Measurements from ENCODE around the gene TECTA. TPM values are rescaled to one million over a fixed set of nuclear protein-coding genes. Genes with fewer than 3 reads are reported as not detected.
"Not testable (repeated sequence)": the region's sequence is repeated elsewhere in the genome, so short reads cannot be mapped to it uniquely, and the experiment has no call there.

Gene TECTA
- total RNA-seq, 1 donor from 2014 or later = 0.35 TPM

DNA sequence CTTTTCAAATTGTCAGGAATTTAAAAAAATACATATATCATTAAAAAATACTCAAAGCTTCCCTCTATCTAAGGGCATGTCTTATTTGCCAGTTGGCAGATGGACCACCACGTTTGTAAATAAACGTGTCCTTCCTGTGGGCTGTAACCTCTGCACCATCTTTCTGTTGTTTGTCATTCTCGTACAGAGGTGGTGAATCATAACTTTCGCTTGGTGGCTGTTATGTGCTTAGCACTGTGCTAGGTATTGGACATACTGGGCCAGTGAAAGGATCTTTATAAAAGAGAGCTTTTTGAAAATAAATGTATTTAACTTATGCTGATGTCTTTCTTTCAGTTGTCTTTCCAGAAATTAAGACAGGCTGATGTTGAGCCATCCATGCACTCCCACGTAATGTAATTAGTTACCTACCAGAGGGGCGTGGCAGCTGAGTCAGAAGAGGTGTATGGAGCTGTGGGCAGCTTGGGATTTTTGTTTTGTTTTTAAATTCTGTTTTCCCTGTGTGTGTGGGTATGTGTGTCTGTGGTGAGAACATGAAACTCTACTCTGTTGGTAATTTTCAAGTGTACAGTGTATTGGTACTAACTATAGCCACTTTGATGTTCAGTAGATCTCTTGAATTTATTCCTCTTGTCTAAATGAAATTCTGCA lies 62.7 kb downstream of the TECTA start:
- DNase-seq (ENCODE audit: low spot score) (no peak), ATAC-seq (no peak)

DNA sequence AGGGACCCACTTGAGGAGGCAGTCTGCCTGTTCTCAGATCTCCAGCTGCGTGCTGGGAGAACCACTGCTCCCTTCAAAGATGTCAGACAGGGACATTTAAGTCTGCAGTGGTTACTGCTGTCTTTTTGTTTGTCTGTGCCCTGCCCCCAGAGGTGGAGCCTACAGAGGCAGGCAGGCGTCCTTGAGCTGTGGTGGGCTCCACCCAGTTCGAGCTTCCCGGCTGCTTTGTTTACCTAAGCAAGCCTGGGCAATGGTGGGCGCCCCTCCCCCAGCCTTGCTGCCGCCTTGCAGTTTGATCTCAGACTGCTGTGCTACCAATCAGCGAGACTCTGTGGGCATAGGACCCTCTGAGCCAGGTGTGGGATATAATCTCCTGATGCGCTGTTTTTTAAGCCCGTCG lies 76.6 kb downstream of the TECTA start:
- DNase-seq (ENCODE audit: low spot score); ATAC-seq: not testable (repeated sequence)

DNA sequence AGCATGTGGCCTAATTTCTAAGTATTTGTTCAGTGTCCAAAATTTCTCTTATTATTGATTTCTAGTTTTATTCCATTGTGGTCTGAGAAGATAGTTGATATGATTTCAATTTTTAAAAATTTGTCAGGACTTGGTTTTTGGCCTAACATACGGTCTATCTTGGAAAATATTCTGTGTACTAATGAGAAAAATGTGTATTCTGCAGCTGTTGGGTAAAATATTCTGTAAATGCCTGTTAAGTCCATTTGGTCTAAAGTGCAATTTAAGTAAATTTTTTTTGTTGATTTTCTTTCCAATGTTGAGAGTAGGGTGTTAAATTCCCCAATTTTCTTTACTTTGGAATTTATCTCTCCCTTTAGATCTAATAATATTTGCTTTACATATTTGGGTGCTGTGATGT lies 78.3 kb downstream of the TECTA start:
- DNase-seq (ENCODE audit: low spot score) (no peak), ATAC-seq (no peak)

DNA sequence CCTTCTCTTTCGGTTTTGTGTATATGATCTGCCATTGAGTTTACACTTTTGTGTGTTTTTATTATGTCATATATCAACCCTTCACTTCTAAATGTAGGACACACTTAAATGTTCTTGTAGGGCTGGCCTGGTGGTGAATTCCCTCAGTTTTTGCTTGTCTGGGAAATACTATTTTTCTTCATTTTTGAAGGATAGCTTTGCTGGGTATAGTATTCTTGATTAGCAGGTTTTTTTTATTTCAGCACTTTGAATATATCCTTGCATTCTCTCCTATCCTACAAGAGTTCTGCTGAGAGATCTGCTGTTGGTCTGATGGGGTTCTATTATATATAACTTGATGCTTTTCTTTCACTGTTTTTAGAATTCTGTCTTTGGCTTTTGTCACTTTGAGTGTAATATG lies 79.1 kb downstream of the TECTA start:
- ATAC-seq (no peak), DNase-seq (ENCODE audit: low spot score) (no peak)

DNA sequence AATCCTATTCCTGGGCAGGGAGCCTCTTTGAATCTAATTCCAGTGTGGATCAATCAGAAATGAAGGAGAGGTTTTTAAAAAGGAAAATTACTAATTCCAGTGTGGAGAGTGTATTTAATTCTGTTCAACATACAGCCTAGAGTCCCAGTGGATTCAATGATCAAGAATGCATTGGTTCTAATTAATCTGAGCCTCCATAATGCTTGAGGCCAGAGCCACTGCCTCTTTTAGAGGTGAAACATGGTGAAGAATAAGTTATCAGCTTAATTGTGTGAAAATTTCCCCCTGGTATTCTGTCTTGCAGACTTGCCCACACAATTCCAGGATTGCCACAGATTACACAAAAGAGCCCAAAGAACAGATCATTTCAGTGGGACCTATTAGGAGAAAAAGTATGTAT lies 87.7 kb downstream of the TECTA start:
- DNase-seq (ENCODE audit: low spot score) (no peak), ATAC-seq (no peak)

DNA sequence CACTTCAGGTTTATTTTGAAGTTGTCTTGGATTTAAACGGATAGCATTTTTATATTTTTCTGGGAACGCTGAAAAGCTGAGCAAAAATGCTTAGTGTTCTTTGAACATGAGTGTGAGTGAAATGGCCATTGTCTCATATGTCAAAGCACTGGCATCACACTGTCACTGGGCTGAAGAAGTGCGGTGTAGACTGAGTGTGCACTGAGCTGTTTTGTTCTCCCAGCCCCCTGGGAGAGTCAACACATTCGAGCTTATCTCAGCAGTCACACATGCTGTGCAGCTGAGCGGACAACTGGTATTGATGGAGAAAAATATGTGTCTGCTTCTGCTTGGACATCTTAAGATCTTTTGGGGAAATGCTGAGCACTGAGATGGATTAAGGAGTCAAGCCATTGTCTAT lies 90.8 kb downstream of the TECTA start:
- DNase-seq (ENCODE audit: low spot score) = no peak
- no peak for ATAC-seq

DNA sequence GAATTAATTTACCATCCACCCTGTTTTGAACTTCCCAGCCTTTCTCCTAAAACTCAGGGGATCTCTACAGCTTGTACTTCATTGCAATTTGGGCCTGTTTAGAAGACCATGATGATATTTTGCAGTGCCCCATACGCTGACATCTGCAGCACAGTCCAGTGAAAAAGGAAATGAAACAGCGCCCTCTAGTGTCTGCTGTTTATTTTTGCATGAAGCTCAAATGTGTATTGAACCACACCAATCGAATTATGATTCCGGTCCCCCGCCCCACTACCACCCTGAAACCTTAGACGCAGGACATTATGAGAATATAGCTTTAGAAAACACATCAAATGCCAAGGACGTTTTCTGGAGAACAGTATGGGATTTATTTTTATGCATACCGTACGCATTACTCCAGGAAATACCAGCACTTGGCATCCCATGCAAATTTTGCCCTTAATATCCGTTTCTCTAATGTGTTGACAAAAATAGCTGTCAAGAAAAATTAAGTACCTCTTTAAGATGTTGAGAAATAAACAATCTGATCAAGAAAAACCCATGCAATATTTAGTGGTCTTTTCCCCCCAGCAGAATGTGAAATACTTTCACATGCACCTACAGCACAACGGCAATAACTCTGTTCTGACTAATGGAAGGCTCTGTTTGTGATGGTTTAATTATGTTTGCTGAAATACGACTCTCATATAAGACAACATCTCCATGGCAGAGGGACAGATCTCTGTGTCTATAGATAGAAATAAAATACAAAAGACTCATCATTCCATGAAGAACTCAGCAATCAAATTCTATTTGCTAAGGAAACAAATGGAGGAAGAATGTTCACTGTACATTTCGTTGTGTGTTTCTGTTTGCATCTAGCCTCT lies 93.9 kb downstream of the TECTA start:
- peak; percentile 94 for ATAC-seq
- DNase-seq (ENCODE audit: low spot score) = peak; percentile 52

DNA sequence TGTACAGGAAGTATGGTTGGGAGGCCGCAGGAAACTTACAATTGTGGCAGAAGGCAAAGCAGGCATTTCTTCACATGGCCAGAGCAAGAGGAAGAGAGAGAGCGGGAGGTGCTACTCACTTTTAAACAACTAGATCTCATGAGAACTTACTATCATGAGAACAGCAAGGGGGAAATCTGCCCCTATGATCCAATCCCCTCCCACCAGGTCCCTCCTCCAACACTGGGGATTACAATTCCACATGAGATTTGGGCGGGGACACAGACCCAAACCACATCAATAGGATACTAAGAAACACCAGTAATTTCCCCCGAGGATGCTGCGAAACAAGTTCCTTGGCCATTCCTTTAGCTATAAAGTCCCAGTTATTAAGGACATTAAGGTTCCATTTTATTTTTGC lies 97.4 kb downstream of the TECTA start:
- ATAC-seq = no peak
- DNase-seq (ENCODE audit: low spot score) = no peak

DNA sequence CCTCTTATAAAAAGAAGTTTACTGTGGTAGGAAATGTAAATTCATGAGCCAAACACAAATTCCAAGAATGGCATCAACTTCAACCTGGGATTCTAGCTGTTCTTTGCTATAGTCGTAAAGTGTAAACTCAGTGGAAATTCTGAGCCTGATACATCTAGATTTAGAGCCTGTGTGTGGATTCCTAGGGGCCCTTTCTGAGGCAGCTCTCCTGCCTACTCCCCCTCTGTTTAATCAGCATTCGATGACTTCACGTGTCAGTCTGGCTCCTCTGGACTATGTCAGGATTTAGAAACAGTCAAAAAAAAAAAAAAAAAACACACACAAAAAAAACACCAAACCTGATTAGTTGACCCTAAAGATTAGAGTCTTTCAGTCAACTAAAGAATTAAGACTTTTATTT lies 98.5 kb downstream of the TECTA start:
- ATAC-seq = peak; percentile 44
- no peak for DNase-seq (ENCODE audit: low spot score)

DNA sequence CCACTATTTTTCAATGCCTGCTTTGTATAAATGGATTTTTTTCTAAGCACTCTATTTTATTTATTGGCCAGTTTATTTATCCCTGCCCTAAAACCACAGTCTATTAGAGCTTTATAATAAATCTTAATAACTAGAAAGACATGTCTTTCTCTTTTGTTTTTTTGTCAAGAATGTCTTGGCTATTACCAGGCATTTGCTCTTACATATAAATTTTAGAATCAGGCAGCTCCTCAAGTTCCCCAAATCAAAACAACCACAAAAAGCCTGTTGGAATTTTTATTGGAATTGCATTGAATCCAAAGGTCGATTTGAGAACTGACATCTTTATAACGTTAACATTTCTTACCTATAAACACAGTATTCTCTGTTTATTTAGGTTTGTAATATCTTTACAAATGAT lies 105.8 kb downstream of the TECTA start:
- DNase-seq (ENCODE audit: low spot score) = no peak
- no peak for ATAC-seq

DNA sequence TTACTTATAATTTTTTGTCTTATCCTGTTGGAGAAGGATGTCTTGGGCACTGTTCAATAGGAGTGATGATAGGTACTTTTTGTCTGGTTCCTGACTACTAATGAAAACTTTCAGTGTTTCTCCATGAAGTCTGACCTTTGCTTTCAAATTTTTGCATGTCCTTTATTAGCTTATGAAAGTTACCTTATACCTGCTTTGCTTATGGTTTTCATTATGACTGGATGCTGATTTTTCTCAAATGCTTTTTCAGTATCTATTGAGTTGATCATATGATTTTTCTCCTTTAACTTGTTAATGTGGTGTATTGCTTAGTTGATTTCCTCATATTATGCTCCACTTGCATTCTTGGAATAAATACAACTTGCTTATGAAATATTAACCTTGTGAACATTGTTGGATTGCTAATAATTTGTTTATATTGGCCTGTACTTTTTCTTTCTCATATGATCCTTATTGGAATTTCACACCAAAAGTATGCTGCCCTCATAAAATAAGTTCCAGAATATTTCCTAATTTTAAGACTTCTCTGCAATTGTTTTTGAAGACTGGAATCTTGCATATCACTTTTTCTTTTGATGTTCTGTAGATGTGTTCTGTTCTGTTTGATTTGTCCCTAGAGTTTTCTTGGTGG lies 106.6 kb downstream of the TECTA start:
- ATAC-seq (peak; percentile 40), DNase-seq (ENCODE audit: low spot score) (no peak)

DNA sequence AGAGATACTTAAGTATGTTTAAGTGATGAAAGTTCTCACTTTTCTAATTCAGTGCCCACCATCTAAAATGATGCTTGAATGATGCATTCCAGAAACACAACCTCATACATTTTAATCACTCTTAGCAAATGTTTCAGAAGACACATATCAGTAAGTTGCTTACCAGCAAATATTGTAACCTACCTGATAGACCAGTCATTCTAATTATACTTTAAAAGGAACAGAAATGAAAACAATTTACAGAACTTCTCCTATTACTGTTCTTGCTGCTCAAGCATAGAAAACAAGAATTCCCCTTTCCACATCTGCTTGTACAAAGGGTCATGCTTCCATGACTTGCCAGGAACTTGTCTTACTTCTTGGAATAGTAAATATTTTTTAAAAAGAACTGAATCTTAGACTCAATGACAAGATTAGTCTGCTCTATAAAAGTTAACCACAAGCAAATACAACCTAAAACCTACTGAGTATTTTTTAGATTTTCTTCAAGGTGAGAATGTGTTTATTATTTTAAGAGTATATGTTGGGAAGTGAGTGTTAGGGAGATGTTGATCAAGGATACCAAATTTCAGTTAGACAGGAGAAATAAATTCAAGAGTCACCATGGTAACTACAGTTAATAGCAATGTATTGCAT lies 109.5 kb downstream of the TECTA start:
- no peak for DNase-seq (ENCODE audit: low spot score)
- no peak for ATAC-seq

DNA sequence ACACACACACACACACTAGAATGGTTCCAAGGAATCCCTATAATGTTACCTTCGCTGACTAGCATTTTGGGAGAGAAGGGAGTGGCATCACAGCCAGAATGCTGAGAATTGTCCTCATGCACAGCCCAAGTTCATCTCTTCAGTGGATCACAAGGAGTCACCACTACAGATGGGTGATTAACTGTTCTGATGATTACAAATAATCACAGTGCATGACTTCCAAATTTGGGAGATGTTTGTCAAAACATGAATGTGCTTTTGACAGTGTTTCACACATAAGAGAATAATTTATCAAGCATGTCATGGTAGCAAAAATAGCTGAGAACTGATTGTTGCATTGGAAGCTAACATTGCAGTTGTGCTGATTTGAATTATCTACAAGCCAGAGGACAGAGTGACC lies 110.6 kb downstream of the TECTA start:
- no peak for DNase-seq (ENCODE audit: low spot score)
- no peak for ATAC-seq

DNA sequence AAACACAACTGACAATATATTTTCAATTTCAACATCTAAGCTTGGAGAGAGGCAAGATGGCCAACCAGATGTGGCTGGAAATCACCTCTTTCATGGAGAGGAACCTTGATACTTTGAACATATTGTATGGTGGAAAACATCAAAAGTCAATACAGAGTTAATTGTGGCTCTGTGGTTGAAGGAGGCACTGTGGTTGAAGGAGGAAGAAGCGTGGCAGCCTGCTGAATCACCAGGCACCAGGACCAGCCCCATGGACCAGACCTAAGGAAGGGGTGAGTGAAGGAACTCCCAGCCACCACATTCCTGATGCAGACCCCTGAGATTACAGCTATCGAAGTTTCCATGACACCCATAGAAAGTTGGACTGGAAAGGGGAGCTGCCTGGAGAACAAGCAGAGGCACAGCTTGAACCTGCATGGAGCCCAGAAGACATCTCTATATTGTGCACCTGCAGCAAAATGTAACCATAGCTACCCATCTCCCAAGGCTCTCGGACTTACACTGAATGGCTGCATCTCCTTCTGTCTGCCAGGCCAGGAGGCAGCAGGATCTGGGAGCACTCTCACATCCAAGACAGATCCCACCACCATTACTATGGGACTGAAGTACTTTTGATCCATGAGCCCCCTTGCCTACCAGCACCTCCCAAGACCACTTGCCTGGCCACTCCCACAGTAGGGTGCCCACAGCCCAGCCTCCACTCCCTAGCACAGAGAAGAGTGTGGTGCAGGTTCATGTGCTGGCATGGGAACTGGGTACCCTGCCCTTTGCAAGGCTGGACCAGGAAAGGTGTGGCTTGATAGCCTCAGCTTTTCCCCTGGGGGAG lies 111.7 kb downstream of the TECTA start:
- DNase-seq (ENCODE audit: low spot score) = no peak

DNA sequence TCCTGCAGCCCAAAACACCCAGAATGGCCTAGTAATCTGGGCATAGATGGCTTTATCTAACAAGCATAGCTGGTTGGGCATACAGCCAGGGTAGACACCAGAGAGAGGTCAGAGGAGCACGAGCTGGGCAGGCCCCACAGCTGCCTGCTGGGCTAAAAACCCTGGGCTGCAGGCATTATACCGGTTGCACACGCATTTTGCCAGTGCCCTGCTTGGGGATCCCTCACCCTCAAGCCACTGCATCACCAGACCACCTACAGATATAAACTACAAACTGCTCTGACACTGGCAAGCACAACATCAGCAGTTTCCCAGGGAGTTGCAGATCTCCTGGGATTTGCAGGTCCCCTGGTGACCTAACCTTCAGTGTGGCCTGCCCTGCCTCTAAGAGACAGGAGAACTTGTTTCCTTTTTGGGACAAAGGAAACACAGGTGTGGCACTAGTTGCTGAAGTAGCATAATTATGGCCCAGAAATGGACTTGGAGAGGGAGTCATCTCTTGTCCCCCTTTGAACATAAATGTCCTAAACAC lies 112.4 kb downstream of the TECTA start:
- peak; percentile 76 for DNase-seq (ENCODE audit: low spot score)

More for the DNA sequence above, 111.7 kb downstream of the TECTA start:
- peak; percentile 13 for ATAC-seq

DNA sequence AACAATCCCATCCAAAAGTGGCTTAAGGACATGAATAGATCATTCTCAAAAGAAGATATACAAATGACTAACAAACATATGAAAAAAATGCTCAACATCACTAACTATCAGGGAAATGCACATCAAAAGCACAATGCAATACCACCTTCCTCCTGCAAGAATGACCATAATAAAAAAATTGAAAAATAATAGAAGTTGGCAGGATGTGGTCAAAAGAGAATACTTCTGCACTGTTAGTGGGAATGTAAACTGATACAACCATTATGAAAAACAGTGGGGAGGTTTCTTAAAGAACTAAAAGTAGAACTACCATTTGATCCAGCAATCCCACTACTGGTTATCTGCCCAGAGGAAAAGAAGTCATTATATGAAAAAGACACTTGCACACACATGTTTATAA lies 113.8 kb downstream of the TECTA start:
- ATAC-seq (no peak), DNase-seq (ENCODE audit: low spot score) (no peak)

More for the DNA sequence above, 112.4 kb downstream of the TECTA start:
- peak; percentile 97 for ATAC-seq

DNA sequence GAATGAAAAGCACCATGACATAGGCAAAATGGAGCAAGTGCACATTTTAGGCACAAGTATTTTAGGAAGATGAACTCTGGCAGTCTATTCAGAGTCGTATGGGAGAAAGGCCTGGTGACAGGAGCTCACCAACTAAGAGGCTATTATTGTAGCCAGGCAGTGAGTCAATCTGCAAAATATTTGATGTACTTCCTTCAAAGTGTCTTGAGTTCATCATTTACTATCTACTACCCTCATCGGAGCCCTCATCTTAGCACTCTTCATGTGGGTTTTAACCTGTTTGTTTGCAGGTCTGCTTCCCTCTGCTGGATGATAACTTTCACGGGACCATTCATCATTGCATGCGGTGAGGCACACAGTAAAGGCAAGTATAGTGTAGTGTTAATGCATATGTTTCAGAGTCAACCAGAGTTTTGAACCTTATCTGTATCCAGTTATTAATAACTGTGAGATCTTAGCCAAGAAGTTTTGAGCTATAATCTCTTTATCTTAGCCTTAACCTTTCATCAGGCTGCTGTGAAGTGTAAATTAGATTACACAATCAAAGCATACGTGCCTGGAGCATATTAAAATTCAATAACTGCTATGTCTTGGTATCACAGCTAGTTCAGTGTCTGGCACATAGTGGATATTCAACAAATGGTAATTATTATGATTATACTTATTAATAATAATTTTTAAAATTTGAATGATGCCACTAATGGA lies 120.6 kb downstream of the TECTA start:
- no peak for ATAC-seq
- DNase-seq (ENCODE audit: low spot score) = no peak

DNA sequence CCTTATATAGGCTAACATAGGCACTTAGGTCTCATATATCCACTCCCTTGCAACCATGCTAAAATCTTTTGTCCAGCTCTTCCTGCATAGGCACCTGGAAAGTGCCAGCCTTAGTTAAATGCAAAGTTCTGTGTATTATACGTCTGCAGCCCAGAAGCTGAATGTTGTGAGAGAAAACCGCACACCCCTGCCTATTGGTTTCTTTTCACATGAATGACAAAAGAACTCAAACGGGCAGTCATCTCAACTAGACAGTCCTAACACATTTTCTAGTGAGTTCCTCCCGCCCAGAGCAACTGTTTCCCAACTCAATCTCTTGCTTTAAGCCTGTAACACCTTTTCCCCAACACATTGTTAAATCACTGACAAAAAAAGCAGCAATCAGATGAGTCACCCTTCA lies 122.1 kb downstream of the TECTA start:
- DNase-seq (ENCODE audit: low spot score) = no peak
- ATAC-seq = no peak

DNA sequence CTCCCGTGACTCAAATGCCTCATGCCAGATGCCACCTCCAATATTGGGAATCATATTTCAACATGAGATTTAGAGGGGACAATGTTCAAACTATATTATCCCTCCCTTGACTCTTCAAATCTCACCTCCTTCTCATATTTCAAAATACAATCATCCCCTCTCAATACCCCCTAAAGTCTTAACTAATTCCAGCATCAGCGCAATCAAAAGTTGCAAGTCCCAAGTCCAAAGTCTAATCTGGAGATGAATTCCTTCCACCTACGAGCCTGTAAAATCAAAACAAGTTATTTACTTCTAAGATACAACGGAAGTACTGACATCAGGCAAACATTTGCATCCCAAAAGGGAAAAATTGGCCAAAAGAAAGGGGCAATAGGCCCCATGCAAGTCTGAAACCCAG lies 124.3 kb downstream of the TECTA start:
- ATAC-seq (no peak), DNase-seq (ENCODE audit: low spot score) (no peak)
